ENCODE measurements around the gene HDAC2.

The HDAC2 gene

GRCh38 chr6:113907102-113907815 is 63.7 kb downstream of the HDAC2 start:
- no peak for DNase-seq

GRCh38 chr6:113903666-113904330 is 67.2 kb downstream of the HDAC2 start:
- DNase-seq: no peak

- DNase-seq: no peak
These were observed 69.5 kb downstream of the HDAC2 start for GRCh38 chr6:113901482-113901881.

- no peak for DNase-seq
These were observed 76.0 kb downstream of the HDAC2 start for GRCh38 chr6:113894712-113895674.

GRCh38 chr6:113893866-113894265 is 77.1 kb downstream of the HDAC2 start:
- no peak for DNase-seq

GRCh38 chr6:113893451-113893850 is 77.5 kb downstream of the HDAC2 start:
- DNase-seq: no peak

- DNase-seq: no peak
These were observed 81.9 kb downstream of the HDAC2 start for GRCh38 chr6:113888956-113889630.

GRCh38 chr6:113888493-113888892 is 82.5 kb downstream of the HDAC2 start:
- no peak for DNase-seq

- no peak for DNase-seq
These were observed 84.4 kb downstream of the HDAC2 start for GRCh38 chr6:113886512-113886911.

GRCh38 chr6:113884011-113884410 is 86.9 kb downstream of the HDAC2 start:
- DNase-seq: no peak

Measured in MV-4-11 (cell line).